ENCODE measurements around the gene MAP2K5.

MAP2K5 gene

GRCh38 chr15:67813104-67813634 is 270.7 kb downstream of the MAP2K5 start:
- DNase-seq = no peak

- no peak for DNase-seq
Measured at GRCh38 chr15:67815036-67815592, 272.6 kb downstream of the MAP2K5 start.

DNA sequence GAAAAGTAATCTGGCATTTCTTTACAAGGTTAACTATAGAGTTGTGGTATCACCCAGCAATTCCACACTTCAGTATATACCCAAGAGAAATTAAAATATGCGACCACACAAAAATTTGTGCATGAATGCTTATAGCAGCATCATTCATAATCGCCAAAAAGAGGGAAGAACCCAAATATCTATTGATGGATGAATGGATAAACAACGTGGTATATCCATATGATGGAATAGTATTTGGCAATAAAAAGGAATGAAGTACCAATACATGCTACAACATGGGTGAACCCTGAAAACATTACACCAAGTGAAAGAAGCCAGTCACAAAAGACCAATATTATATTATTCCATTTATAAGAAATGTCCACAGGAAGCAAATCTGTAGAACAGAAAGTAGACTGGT is 274.2 kb downstream of the MAP2K5 start:
- no peak for DNase-seq

DNA sequence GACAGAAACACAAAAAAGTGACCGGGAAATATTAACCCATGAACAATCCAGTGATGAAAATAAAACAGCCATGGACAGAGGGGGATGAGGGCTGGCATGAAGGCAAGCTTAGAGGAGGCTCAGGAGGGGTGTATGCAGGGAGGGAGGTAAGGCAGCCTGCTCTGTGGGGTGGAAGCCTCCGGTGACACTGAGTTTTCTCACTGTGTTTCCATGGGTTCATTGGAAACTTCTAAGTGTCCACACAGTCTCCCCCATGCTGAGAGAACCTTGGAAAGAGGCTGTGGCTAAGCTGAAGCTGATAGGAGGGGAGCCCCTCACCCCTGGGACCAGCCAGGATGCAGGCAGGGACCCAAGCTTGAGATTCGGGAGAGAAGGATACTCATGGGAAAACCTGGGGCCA is 276.0 kb downstream of the MAP2K5 start:
- DNase-seq = no peak

DNA sequence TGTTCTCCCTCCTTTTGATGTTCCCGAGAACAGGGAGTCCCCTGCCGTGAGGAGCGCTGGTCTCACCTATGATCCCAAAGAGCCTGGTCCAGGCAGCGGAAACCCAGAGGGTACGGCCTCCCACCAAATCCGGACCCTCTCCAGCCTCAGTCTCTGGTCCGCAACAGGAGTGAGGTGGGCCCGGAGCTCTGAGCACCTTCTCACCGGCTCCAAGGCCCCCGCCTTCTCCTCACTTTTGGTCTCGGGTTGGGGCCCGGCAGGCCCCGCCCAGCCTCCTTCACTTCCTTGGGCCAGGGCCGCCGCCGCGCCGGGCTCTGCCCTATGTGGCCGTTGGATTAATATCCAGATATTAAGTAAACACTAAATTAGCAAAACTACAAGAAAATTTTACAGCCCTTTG is 277.1 kb downstream of the MAP2K5 start:
- DNase-seq = no peak

DNA sequence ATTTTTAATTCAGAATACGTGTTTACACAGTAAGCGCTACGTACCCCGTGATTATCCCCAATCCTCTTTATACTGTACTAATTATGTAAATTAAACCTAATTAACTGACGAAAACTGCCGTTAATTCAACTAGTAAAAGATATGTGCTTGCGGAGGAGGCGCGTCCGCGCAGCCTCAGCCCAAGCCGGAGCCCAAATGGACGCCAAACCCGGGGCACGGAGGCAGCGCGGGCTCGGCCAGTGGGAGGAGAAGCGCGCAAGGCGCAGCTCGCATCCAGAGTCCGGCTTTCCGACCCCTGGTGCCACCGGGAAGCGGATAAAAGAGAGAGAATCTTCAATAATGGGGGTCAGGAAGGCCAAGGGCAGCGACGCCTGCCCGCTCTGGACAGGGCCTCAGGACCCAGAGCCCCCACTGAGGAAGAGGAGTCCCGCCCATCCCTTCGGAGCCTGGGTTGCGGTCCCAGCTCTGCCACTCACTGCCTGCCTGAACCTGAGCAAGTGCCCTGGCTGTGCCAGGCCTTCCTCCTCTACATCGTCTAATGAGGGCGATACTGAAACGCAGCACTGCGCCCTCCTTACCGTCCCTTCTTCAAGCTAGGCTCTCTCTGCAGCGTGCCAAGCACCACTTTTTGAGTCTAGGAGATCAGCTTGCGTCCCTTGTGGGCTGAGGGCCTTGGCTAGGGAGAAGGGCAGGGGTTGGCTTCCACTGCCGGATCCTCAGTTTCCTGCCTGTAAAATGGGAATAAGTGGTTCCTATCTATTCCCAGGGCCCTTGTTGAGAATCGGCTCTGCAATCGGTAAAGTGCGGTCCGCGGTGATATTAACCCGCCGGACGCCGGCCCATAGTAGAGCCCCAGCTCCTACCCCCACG is 277.9 kb downstream of the MAP2K5 start:
- DNase-seq = no peak

DNA sequence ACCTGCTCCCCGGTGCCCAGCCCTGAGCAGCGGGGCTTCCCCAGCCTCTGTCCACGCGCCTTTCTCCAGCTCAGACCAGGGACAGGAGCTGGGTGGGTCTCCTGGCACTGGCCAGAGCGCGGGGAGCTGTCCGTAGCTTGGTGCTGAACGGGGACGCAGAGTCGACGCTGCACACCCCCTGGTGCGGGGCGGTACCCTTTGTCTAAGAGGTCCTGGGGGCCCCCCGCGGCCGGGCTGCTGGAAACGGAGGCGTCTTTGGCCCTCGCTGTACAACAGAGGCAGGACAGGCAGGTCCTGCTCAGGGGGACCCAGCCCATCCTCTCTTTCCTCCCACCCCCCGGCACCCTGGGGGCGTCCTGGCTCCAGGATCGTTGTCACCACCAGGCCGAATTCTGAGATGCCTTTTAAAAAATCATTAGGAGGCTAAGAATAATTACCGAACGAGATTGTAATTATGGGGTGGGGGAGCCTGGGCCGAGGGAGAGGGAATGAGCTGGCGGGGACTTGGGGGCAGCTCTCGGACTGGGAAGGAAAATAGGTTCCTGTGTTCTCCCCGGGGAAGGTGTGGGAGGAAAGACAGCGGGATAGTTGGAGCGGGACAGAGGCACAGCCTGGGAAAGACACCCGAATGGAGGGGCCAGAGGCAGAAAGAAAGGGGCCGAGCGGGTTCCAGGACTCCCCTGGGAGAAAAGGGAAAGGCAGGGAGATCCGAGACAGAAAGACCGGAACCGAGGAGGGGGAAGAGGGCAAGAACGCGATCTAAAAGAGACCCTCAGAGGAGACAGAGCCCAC is 278.7 kb downstream of the MAP2K5 start:
- DNase-seq = no peak

- no peak for DNase-seq
Measured at GRCh38 chr15:67821784-67822440, 279.4 kb downstream of the MAP2K5 start.

DNA sequence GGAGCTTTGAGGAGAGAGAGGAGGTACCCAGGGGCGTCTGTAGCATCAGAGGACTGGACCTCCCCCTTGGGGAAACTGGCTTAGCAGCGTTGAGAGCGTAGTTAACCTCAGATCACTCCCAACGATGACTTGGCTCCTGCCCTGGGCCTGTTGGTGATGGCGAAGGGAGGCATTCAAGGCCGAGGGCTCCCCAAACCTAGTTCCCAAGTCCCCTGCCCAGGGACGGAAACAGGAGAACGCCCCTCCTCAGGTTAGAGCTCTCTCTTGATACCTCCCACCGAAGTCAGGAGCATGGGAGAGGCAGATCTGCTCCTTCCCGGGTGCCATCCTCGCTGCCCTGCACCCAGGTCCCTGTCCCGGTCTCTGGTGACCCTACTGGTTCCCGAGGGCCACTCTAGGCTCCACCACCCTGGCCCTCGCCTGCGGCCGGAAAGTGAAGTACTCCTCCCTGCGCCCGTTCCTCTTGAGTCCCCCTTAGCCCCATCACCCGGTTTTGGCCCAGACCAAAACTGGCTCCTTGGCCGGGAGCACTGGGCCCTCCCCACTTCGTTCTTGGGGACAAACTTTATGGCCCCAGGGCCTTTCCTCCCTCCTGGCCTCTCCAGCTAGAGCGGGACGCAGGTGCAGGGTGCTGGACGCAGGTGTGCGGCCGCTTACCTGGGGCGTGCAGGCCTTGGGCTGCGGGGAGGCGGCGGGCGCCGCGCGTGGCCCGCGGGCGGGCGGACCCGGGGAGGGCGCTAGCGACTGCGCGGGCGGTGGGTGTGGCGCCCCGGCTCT is 280.2 kb downstream of the MAP2K5 start:
- DNase-seq = no peak

DNA sequence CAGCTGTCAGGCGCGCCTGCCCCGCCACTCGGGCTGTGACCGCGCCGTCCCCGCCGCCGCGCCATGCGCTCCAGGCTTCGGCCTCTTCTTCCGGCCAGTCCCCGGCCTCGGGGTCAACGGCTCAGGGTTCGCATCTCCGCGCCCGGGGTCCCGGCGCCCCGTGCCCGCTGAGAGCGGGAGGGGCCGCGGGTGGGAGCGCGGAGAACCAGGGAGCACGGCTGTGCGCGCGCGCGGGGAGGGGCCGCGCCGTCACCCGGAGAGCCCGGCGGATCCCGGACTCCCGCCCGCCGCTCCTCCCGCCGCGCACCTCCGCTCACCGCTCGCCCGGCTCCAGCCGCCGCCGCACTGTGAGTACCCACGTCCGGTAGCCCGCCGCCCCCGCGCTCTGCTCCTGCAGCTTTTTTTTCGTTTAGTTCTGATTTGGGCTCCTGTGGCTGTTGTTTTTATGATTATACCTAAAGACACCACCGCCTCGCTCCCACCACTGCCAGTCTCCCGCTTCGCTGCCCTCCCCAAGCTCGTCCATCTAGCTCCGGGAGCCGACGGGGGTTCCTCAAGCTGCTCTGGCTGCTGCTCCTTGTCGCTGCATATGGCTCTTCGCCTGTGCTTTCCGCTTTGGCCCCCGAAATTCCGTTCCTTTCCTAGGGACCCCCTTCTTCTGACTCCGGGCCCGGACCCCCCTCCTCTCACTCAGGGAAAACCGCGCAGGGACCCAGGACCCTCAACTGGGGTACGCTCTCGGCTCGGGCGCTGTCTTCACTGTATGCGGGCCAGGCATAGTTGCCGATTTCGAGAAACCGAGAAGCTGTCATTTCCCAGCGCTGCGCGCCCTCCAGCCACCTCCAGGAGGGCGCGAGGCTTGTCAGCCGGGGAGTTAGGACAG is 281.1 kb downstream of the MAP2K5 start:
- peak; percentile 12 to 37 for DNase-seq

- DNase-seq = no peak
Measured at GRCh38 chr15:67824197-67824968, 281.9 kb downstream of the MAP2K5 start.

DNA sequence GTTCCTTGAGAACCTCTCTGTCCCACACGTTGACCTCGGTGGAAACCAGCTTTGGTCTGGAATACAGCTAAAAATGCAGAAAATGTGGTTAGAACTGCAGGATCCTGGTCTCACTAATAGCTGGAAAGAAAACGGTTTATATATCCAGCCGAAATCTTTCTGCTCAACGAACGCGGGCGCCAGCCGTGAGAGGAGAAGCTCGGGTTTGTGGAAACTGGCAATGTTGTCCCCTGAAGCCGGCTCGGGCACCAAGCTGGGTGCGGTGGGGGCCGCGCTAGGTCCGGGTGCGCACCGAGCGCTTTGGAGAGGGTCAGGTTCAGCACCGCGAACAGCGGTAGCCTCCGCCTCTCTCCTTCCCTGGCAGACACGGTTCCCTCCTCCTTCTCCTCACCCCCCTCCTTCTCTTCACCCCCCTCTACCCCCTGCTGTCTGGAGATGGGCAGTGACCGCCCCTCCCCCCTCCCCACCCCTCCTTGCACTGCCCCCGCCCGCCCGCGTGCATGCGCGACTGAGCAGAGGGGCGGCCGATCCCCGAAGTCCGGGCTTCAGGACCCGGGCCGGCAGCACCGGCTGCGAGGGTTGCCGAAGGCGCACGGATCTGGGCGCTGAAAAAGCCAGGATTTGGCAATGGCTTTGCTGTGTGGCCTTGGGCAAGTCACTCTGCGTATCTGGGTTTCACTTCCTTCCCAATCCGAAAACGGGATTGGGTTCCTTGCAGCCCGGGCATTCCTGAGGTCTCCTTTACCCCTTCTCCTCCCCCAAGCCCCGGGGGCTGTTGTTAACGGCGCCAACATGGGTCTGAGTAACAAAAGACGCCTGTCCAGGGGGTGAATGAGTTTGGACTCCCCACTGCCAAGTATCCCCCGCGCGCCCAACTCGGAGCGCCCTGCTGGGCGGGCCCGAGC is 282.7 kb downstream of the MAP2K5 start, which contains the start of gene SKOR1:
SKOR1 (plus strand) TSS at position 534 of the 905 bp plus-strand sequence; CDS start at position 628, 94 bp downstream.
- DNase-seq = no peak

GRCh38 chr15:67825881-67826716 is 283.6 kb downstream of the MAP2K5 start:
- no peak for DNase-seq

DNA sequence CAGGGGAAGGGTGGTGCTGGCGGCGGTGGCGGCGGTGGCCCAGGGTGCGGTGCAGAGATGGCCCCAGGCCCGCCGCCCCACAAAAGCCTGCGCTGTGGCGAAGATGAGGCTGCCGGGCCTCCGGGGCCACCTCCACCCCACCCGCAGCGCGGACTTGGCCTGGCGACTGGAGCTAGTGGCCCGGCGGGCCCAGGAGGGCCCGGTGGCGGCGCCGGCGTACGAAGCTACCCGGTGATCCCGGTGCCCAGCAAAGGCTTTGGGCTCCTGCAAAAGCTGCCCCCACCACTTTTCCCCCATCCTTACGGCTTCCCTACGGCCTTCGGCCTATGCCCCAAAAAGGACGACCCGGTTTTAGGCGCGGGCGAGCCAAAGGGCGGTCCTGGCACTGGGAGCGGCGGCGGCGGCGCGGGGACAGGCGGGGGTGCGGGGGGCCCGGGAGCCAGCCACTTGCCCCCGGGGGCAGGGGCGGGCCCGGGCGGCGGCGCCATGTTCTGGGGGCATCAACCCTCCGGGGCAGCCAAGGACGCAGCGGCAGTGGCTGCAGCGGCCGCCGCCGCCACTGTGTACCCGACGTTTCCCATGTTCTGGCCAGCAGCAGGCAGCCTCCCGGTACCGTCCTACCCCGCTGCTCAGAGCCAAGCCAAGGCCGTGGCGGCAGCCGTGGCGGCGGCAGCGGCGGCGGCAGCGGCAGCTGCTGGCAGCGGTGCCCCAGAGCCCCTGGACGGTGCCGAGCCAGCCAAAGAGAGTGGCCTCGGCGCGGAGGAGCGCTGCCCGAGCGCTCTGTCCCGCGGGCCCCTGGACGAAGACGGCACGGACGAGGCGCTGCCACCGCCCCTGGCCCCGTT is 284.4 kb downstream of the MAP2K5 start:
- no peak for DNase-seq

DNA sequence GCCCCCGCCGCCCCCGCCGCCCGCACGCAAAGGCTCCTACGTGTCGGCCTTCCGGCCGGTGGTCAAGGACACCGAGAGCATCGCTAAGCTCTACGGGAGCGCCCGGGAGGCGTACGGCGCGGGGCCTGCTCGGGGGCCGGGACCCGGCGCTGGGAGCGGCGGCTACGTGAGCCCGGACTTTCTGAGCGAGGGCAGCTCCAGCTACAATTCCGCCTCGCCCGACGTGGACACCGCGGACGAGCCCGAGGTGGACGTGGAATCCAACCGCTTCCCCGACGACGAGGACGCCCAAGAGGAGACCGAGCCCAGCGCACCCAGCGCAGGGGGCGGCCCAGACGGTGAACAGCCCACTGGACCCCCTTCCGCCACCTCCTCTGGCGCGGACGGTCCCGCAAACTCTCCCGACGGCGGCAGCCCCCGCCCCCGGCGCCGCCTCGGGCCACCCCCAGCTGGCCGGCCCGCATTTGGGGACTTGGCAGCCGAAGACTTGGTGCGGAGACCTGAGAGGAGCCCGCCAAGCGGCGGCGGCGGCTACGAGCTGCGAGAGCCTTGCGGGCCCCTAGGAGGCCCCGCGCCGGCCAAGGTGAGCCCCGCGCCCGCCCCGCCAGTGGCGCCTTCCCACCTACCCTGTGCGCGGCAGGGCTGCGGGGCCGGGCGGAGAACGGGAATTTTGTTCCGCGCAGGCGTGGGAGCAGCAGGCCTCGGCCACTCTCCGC is 285.2 kb downstream of the MAP2K5 start:
- DNase-seq = no peak

- DNase-seq = no peak
Measured at GRCh38 chr15:67828278-67828968, 285.9 kb downstream of the MAP2K5 start.
